HG02798 (cell line): ENCODE data around the gene SMS.

ENCODE experiments used
- ATAC-seq: cut with Tn5 transposase; IDR thresholded peaks from one replicate; pipeline ENCODE4 v1.9.1; 2021; ENCODE audit warnings: mild to moderate bottlenecking; ENCODE audit not compliant: unreplicated experiment, poor library complexity

SMS gene

DNA sequence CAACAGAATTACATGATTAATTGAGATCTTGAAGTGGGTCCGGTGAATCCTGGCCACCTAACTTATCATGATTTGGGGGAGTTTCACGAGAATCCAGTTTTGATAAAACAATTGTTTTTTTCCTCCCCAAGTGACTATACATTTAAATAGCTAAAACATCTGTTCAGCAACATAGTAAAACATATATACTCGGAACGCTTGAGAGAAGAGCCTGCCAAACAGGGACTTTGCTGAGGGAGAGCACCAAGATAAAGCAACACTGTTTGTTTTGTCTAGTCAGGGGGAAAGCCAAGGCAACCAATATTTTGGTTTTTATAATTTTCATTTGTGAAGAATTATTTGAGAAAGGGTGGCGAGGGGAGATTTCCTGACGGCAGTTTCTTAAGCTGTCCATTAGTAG lies 92.0 kb downstream of the SMS start:
- ATAC-seq = no peak

DNA sequence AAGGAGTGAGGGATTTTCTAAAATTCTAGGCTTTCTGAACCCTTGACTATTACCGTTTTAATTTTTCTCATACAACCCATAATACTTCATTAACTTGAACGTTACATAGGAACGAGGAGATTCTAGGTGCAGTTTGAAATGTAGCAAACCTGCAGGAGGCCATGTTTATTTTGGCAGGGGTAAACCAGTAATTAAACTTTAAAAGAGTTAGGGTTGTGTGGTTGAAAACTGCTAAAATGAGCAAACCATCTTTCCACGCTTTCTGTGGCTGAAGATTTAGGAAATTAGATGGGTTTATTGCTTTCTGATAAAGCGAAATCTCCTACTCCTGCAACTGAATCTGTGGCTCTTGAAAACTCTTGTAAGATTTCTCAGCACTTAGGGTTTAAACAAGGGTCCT lies 93.3 kb downstream of the SMS start:
- ATAC-seq = no peak

DNA sequence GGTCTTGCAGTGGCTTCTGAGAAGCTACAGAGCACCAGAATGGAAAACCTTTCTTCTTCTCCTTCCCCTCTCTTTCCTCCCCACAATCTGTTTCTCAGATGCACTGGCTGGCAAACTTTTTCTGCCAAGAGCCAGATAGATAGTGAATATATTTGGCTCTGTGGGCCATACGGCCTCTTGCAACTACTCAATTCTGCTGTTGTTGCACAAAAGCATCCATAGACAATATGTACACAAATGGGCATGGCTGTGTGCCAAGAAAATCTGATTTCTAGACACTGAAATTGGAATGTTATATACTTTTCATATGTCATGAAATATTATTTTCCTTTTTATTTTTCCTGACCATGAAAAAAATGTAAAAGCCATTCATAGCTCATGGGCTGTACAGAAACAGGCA lies 94.7 kb downstream of the SMS start:
- no peak for ATAC-seq

DNA sequence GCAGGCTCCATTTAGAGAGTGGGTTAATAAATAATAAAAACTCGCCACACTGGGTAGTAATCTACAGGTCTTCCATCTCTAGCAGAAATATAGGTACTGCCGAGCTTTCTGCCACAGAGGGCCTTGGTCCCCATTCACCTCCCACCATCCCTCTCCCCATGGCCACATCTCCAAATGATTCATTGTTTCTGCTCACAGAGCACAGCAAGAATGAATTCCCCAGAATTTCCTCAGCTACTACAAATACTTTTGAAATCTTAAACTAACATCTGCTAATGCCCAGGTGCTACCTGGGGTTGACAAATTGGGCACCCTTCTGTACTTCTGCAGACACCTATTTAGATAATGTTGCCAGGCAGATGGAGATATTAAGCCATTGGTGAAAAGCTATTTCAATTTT lies 96.7 kb downstream of the SMS start:
- ATAC-seq = no peak

DNA sequence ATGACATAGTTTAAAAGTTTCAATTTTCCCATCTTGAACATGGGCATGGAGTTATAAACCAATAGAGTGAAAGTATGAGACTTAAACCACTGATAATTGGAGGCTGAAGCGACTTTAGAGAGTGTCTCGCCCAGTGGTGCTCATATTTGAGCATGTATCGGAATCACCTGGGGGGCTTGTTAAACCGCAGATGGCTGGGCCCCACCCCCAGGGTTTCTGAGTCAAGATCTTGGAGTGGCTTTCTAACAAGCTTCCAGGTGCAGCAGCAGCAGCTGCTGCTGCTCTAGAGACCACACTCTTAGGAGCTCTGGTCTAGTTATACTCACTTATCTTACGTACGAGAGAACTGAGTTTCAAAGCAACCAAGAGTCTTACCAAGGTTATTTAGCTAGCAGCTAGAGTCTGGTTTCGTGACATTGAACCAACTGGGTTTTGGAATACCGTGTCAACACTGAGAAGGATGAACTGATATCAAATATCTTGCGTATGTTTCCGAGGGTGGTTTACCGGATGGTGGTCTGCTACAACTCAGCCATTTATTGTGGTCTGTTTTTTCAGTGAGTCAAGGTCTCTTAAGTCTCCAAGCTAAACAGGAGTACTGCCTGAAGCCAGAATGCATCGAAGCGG lies 97.5 kb downstream of the SMS start:
- ATAC-seq = no peak

DNA sequence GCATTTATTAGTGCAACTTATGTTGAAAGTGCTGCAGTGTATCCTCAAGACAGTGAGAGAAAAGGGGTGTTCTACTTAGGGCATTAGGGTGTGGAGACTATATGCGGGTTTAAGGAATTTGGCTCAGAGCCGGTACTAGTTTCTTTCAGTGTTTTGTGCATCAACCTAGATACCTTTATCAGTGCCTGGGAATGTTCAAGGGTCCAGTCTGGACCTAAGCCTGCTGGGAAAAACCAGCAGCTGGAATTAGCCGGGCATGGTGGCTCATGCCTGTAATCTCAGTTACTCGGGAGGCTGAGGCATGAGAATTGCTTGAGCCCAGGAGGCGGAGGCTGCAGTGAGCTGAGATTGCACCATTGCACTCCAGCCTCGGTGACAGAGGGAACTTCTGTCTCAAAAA lies 99.0 kb downstream of the SMS start:
- ATAC-seq = no peak

DNA sequence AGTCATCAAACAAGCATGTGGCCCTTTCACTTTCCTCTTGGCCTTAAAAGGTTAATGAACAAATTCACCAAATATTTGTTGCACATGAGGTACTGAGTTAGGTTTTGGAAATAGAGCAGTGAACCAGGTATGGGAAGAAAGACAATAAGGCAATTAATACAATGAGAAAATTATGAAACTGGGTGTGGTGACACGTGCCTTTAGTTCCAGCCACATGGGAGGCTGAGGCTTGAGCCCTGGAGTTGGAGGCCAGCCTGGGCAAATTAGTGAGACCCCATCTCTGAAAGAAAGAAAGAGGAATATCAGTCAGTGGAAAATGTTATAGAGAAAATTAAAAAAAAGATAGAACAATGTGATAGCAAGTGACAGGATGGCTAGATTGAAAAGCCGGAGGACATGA lies 99.7 kb downstream of the SMS start:
- no peak for ATAC-seq

DNA sequence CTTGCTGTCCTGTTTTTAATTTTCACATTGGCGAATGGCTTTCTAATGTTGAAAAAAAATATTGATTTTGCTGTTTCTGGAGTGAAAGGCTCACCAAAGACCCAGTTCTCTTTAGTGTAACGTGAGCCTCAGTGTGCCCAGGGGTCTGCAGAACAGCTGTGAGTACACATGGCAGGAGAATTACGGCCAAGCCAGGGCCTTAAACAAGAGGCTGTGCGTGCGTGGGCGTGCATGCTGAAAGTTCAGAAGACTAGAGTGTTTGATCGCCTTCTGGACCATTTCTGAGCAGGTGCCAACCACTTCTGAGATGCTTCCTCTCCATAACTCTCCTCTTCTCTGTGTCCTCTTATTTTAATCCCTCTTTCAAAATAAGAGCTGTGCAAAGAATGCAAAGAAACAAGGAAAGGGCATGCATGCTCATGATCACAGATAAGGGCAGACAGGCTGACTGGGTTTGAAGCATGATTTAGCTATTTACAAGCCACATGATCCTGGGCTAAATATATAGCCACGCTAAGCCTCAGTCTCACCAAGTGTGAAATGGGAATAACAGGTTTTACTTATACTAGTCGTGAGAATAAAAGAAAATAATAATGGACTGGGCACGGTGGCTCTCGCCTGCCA lies 101.5 kb downstream of the SMS start:
- no peak for ATAC-seq

DNA sequence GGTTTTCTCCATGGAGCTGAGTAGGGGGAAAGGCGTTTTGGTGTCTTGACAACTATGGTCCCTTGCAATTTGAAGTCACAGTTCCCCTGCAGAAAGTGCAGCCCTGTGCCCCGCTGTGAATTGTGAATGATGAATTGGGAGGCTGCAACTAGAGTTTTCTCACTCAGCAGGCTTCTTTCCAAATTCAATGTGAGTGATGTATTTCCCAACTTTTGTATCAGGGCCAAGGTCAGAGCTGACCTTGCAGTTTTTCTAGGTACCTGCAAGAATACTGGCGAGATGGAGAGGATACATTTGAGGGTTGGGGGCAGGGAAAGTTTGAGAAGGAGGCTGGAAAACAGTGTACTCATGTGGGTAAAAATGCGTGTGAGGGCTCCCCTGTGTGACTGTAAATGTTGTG lies 103.4 kb downstream of the SMS start:
- no peak for ATAC-seq
